IMR-90 (cell line): ENCODE measurements around the gene NPAS2.
A peak's percentile ranks its signal among the peaks of the same experiment; 100 is the strongest.

Experiments
- CEBPB ChIP-seq: IDR thresholded peaks from 2 replicates; pipeline ENCODE4 v1.6.1; 2012; ENCODE audit warnings: low read depth, low read length, improper control_type of control experiment
- CHD1 ChIP-seq: IDR thresholded peaks from 2 replicates; pipeline ENCODE4 v1.6.1; 2012; ENCODE audit warnings: low read depth, low read length, improper control_type of control experiment
- MAFK ChIP-seq: IDR thresholded peaks from 2 replicates; pipeline ENCODE4 v1.6.1; 2012; ENCODE audit warnings: low read depth, low read length, improper control_type of control experiment
- MXI1 ChIP-seq: IDR thresholded peaks from 2 replicates; pipeline ENCODE4 v1.6.1; 2012; ENCODE audit warnings: low read depth, mild to moderate bottlenecking, low read length, moderate library complexity, borderline replicate concordance
- POLR2A ChIP-seq: IDR thresholded peaks from 2 replicates; pipeline ENCODE4 v1.6.1; 2012; ENCODE audit warnings: mild to moderate bottlenecking, low read depth, low read length
- RAD21 ChIP-seq: IDR thresholded peaks from 2 replicates; pipeline ENCODE4 v1.6.1; 2012; ENCODE audit warnings: low read length, improper control_type of control experiment
- RCOR1 ChIP-seq: IDR thresholded peaks from 2 replicates; pipeline ENCODE4 v1.6.1; 2012; ENCODE audit warnings: mild to moderate bottlenecking, low read length, improper control_type of control experiment; ENCODE audit not compliant: insufficient replicate concordance
- RFX5 ChIP-seq: IDR thresholded peaks from 2 replicates; pipeline ENCODE4 v1.8.0; 2012; ENCODE audit warnings: low read depth, mild to moderate bottlenecking, low read length, moderate library complexity
- SMC3 ChIP-seq: fragments of 150-350 bp; IDR thresholded peaks from 2 replicates; pipeline ENCODE4 v1.6.1; 2016; ENCODE audit warnings: low read depth, mild to moderate bottlenecking, antibody characterized with exemption, low read length, moderate library complexity
- TF ChIP-seq, protein P1 (sequence below): conservative IDR thresholded peaks from 2 replicates; pipeline ENCODE4 v1.5.1; 2012; ENCODE audit warnings: mild to moderate bottlenecking, low read depth, low read length, improper control_type of control experiment
- TF ChIP-seq, protein P2 (sequence below): fragments of 150-350 bp; IDR thresholded peaks from 2 replicates; pipeline ENCODE4 v1.6.1; 2016; ENCODE audit warnings: low read depth, mild to moderate bottlenecking, low read length, moderate library complexity, borderline replicate concordance

DNA sequence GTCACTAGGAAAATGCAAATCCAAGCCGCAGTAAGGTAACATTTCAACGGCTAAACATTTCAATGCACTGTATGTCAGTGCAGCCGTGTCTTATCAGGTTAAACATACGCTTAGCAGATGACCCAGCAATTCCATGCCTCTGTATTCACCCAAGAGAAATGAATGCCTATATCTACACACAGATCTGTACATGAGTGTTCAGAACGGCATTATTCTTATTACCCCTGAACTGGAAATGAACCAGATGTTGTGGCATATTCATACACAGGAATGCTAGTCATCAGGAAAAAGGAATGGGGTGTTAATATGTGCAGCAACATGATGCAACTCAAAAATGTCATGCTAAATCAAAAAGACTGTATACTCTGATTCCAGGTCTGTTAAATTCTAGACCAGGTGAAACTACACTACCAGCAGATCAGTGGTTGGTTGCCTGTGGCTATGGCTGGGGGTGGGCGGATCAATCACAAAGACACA is 101.8 kb downstream of the NPAS2 start:
- TF ChIP-seq, protein P1, sequence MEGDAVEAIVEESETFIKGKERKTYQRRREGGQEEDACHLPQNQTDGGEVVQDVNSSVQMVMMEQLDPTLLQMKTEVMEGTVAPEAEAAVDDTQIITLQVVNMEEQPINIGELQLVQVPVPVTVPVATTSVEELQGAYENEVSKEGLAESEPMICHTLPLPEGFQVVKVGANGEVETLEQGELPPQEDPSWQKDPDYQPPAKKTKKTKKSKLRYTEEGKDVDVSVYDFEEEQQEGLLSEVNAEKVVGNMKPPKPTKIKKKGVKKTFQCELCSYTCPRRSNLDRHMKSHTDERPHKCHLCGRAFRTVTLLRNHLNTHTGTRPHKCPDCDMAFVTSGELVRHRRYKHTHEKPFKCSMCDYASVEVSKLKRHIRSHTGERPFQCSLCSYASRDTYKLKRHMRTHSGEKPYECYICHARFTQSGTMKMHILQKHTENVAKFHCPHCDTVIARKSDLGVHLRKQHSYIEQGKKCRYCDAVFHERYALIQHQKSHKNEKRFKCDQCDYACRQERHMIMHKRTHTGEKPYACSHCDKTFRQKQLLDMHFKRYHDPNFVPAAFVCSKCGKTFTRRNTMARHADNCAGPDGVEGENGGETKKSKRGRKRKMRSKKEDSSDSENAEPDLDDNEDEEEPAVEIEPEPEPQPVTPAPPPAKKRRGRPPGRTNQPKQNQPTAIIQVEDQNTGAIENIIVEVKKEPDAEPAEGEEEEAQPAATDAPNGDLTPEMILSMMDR, result no peak
- TF ChIP-seq CEBPB (peak; percentile 90), MXI1 (no peak), POLR2A (no peak), CHD1 (no peak), RAD21 (no peak), SMC3 (no peak), MAFK (peak; percentile 10; the same call in 1 of the 2 replicates), RCOR1 (peak; percentile 64), RFX5 (no peak)
- TF ChIP-seq, protein P2, sequence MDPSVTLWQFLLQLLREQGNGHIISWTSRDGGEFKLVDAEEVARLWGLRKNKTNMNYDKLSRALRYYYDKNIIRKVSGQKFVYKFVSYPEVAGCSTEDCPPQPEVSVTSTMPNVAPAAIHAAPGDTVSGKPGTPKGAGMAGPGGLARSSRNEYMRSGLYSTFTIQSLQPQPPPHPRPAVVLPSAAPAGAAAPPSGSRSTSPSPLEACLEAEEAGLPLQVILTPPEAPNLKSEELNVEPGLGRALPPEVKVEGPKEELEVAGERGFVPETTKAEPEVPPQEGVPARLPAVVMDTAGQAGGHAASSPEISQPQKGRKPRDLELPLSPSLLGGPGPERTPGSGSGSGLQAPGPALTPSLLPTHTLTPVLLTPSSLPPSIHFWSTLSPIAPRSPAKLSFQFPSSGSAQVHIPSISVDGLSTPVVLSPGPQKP, result no peak
